ENCODE data around the gene HEXD.

The HEXD gene

DNA sequence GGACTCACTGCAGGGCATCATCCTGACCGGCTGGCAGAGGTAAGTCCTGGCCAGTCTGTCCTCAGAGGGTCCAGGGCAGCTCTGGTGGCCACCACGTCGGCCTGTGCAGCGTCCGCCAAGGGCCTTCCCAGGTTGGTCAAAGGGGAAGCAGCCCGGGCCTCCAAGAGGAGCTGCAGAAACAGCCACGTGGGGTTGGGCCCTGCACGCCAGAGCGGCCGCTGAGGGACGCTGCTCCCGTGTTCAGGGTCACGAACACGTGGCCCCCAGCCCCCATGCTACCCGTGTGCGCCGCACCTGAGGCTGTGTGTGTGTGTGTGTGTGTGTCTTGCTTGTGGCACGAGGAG is 19.1 kb downstream of the HEXD start:
- no peak overlapping the region for H3K27ac Mint-ChIP-seq
- H3K36me3 Mint-ChIP-seq = peaks cover 45% of the 10 kb centered on the region
- H3K4me3 Mint-ChIP-seq = no peak overlapping the region
- H3K9me3 Mint-ChIP-seq = no peaks in the 10 kb centered on the region
- DNase-seq (ENCODE audit: low spot score in 2 of 2) (no peak), ATAC-seq (no peak)
- H3K4me1 Mint-ChIP-seq = peaks cover 11% of the 10 kb centered on the region

DNA sequence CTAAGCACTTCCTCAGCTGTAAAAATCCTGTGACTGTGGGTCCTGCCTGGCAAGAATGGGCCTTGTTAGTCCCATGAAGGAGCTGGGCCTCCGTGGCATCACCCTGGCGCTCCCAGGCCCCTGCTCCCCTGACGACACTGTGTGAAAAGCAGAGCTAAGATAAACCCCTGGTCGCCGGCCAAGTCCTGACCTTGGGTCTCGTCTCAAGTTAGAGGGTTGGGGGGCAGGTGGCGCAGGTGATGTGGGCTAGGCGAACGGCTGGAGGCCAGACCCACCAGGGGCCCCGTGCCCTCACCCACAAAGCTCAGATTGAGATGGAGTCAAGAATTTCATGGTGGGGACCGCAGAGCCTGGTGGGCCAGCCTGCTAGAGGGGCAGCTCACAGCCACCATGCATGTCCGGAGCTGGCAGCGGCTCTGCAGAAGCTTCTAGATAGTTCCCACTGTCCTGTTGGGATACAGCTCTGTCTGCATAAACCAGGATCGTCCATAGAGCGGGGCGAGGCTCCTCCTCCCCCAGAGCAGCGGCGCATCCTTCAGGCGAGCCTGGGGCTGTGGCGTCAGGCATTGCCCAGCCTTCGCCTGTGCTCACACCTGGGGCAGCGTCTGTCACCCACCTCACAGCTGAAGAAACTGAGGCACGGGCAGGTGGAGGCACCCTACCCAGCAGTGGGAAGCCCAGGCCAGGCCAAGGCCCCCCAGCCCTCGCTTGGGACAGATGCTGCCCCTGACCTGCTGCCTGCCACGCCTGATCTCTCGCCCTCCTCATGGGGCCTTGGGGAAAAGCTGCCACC is 20.4 kb downstream of the HEXD start:
- H3K4me3 Mint-ChIP-seq = no peak overlapping the region
- H3K4me1 Mint-ChIP-seq = peaks cover 16% of the 10 kb centered on the region
- H3K36me3 Mint-ChIP-seq = peaks cover 58% of the 10 kb centered on the region
- no peak for ATAC-seq
- DNase-seq (ENCODE audit: low spot score in 2 of 2) = no peak
- H3K27ac Mint-ChIP-seq = peak overlapping the region; percentile 50
- H3K9me3 Mint-ChIP-seq = no peaks in the 10 kb centered on the region

DNA sequence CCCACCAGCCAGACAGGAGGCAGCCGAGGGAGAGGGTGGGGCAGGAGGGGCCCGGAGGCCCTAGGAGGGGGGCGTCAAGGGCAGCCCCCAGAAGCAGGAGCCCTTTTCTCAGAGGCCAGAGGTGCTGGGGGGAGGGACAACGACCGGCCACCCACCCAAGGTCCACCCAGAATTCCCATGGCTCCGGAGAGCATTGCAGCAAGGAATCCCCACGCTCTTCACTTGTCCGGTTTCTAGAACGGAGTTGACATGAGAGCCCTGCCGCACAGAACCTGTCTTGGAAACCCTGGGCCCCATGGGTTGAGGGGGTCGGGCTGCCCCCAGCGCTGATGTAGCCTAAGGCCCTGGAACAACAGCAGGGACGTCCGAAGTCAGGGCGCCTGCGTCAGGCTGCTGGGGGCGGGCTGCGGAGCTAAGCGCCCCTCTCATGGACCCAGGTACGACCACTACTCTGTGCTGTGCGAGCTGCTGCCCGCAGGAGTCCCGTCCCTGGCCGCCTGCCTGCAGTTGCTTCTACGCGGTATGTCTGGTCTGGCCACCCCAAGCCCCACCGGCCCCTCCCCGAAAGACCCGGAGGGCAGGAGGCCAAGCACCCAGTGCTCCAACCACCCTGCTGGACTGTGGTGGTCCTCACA is 21.2 kb downstream of the HEXD start:
- Mint-ChIP-seq H3K9me3 (no peaks in the 10 kb centered on the region), H3K4me3 (no peak overlapping the region)

DNA sequence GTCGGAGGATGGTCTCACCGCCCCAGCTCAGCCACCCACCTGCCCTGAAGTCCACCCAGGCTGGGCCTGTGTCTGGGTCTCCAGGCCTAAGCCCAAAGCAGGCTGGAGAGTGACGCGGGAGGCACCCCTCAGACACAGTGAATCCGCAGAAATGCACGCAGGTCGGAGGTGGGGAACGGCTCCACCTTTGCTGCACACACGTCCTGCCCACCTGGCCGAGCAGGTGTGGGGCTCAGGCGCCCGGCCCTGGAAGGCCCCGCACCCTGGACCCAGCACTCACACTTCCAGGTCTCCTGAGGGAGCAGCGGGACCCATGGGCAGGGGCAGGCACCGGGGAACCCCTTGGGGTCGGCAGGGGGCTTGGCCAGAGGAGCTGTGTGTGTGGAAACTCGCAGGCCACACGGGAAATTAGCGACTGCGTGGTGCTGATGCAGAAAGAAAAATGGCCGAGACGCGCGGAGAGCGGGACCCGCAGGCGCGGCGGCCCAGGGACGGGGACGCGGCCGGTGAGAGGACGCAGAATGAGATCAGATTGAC is 21.8 kb downstream of the HEXD start:
- H3K27ac Mint-ChIP-seq = no peak overlapping the region

More for the DNA sequence above, 21.2 kb downstream of the HEXD start:
- Mint-ChIP-seq H3K36me3 (peaks cover 63% of the 10 kb centered on the region), H3K4me1 (peaks cover 9% of the 10 kb centered on the region), H3K27ac (peak overlapping the region; percentile 50)
- no peak for DNase-seq (ENCODE audit: low spot score in 2 of 2)
- no peak for ATAC-seq

DNA sequence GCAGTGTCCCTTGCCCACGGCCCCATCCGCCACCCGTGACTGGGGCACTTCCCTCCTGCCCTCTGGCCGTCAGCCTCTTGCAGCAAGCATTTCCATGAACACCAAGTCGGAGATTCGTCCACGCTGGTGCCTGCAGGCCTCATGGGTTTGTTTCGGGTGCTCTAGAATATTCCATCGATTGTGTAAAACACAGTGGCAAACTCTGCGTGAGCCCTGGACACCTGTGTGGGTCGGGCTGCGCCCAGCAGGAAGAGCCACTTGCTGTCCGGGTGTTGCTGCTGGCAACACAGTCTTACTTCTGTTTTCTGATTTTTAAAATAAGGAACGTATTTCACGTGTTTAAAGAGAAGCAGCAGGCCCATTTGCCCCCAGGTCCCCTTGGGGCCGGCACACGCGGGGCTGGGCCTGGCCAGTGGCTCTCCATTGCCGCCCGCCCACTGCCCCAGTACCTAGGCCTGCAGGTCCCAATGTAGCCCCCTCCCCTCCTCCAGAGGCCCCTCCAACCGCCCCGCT is 22.4 kb downstream of the HEXD start:
- Mint-ChIP-seq H3K4me3 (no peak overlapping the region), H3K9me3 (no peaks in the 10 kb centered on the region), H3K36me3 (peaks cover 73% of the 10 kb centered on the region), H3K27ac (peak overlapping the region; percentile 82), H3K4me1 (peaks cover 5% of the 10 kb centered on the region)
- ATAC-seq (no peak), DNase-seq (ENCODE audit: low spot score in 2 of 2) (no peak)

More for the DNA sequence above, 21.8 kb downstream of the HEXD start:
- ATAC-seq (no peak), DNase-seq (ENCODE audit: low spot score in 2 of 2) (no peak)
- Mint-ChIP-seq H3K36me3 (peaks cover 68% of the 10 kb centered on the region), H3K9me3 (no peaks in the 10 kb centered on the region), H3K4me3 (no peak overlapping the region), H3K4me1 (peaks cover 5% of the 10 kb centered on the region)

DNA sequence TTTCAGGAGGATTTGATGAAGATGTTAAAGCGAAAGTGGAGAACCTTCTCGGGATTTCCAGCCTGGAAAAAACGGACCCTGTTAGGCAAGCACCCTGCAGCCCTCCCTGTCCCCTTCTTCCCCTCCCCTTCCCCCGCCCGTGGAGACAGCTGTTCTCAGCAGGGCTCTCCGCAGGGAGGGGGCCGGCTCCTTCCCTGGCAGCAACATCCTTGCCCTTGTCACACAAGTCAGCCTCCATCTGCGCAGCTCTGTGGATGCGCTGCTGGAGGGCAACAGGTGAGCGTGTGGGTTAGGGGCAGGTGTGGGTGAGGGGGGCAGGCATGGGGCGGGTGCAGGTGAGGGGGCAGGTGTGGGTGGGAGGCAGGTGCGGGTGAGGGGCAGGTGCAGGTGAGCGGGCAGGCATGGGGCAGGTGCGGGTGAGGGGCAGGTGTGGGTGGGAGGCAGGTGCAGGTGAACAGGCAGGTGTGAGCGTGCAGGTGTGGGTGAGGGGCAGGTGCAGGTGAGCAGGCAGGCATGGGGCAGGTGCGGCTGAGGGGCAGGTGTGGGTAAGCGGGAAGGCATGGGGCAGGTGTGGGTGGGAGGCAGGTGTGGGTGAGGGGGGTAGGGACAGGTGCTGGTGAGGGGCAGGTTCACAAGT is 23.0 kb downstream of the HEXD start:
- Mint-ChIP-seq H3K27ac (peak overlapping the region; percentile 82), H3K9me3 (no peaks in the 10 kb centered on the region), H3K4me1 (peaks cover 10% of the 10 kb centered on the region), H3K4me3 (no peak overlapping the region), H3K36me3 (peaks cover 79% of the 10 kb centered on the region)
- DNase-seq (ENCODE audit: low spot score in 2 of 2) (no peak), ATAC-seq (no peak)

DNA sequence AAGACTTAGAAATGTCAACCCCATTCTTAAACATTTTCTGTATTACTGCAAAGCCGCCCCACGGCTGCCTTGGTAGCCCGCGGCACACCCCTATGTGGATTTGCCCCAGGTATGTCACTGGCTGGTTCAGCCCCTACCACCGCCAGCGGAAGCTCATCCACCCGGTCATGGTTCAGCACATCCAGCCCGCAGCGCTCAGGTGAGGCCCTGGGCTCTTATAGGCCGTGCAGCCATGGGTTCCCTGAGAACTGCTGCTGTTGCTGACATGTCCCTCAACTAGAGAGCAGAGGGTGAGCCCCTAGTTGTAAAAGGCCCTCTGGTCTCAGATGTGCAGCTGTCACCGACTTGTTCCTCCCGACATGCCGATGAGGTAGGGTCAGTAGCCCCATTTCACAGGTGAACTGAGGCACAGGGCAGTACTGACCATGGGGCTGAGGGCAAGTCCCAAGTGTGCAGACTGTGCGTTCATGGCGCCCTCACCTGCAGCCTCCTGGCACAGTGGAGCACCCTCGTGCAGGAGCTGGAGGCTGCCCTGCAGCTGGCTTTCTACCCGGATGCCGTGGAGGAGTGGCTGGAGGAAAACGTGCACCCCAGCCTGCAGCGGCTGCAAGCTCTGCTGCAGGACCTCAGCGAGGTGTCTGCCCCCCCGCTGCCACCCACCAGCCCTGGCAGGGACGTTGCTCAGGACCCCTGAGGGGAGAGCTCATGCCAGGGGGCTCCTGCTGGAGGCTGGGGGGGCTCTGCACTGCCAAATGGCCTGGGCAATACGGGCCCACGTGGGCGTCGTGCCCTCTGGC is 23.7 kb downstream of the HEXD start:
- H3K4me3 Mint-ChIP-seq = no peak overlapping the region
- H3K36me3 Mint-ChIP-seq = peaks cover 87% of the 10 kb centered on the region

DNA sequence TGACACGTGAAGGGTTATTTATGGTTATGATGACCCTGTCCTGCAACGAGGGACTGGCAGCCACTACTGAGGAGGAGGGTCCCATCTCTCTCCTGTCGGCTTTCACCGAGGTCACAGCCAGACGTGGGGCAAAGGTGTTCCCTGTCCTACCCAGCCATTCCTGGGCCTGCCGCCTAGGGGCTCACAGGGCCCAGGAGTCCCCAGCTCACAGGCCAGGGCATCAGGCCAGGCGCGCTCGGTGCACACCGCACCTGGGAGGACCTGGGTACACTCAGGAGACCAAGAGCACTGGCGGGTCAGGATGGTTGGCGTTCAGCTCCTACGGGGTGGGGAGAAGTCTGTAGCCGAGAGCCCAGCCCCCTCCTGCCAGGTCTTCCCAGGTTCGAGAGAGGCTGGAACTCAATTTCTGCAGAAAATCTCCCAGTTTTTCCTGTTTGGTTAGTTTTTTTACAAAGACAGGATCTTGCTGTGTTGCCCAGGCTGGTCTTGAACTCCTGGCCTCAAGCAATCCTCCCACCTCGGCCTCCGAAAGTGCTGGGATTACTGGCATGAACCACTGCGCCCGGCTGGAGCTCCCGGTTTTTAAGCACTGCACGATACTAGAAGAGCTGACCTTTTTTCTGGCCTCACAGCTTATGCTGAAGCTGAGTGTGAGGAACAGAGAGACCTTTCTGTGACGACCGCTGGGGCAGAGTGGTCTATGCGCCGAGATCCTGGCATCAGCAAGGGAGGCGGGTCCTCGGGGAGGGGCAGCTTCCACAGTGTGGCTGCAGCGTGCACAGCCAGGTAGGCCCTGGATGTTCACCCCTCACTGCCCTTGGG is 24.7 kb downstream of the HEXD start:
- Mint-ChIP-seq H3K27ac (peak overlapping the region; percentile 37), H3K9me3 (no peaks in the 10 kb centered on the region), H3K36me3 (peaks cover 90% of the 10 kb centered on the region), H3K4me3 (no peak overlapping the region), H3K4me1 (peaks cover 23% of the 10 kb centered on the region)
- ATAC-seq = no peak
- DNase-seq (ENCODE audit: low spot score in 2 of 2) = no peak

More for the DNA sequence above, 23.7 kb downstream of the HEXD start:
- Mint-ChIP-seq H3K4me1 (peaks cover 17% of the 10 kb centered on the region), H3K9me3 (no peaks in the 10 kb centered on the region), H3K27ac (peak overlapping the region; percentile 82)
- ATAC-seq (no peak), DNase-seq (ENCODE audit: low spot score in 2 of 2) (no peak)

DNA sequence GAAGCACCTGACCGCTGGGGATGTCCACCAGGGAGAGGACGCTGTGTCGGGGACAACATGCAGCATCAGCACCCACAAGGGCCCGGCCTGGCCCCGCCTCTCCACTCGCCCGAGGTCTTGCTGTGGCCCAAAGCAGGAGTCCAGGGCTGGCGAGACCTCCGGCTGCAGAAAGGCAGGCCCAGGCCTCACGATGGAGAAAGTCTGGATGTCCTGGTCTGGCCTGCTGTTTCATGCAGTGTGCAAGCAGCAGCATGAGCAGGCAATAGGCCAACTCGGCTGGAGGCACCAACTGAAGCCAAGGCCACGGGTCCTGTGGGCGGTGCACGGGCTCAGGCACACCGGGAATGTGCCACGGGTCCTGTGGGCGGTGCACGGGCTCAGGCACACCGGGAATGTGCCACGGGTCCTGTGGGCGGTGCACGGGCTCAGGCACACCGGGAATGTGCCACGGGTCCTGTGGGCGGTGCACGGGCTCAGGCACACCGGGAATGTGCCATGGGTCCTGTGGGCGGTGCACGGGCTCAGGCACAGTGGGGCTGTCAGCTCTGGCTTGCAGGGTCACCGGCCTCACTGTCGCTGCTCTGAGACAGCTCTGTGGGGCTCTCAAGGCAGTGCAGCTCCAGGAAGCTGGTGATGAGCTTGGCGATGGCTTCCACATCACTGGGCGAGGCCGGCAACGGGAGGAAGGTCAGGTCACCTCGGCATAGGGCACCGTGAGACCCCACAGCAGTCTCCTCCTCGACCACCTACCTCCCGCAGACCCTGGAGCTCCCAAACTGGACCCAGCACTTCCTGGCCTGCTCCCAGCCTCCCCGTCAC is 25.5 kb downstream of the HEXD start:
- Mint-ChIP-seq H3K27ac (peak overlapping the region; percentile 37), H3K4me1 (peaks cover 24% of the 10 kb centered on the region), H3K36me3 (peaks cover 85% of the 10 kb centered on the region), H3K9me3 (no peaks in the 10 kb centered on the region), H3K4me3 (no peak overlapping the region)
- ATAC-seq (no peak), DNase-seq (ENCODE audit: low spot score in 2 of 2) (no peak)

DNA sequence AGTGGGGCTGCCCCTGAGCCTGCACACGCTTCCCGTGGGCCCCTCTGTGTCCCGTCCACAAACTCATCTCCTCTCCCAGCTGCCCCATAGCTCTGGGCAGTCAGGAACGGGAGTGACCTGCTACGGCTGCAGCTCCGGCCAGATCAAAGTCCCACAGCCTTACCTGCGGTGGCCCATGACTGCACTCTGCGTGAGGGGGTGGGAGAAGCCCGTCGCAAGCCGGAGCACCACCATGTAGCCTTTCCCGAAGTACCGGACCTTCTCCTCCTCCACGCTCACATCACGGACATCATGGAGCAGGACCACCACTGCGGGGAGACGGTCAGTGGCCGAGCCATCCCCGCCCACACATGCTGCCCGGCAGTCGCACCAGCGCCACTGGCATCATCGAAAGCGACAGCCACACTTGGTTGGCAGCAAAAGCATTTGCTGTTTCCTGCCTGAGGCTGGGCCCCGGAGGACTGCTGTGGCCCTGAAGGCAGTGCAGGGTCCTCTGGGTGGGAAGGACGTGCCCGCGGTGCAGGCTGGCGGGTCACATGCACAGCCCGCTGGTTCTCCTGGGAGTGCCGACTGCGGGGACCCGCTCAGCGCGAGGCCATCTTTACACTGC is 26.2 kb downstream of the HEXD start:
- H3K9me3 Mint-ChIP-seq = no peaks in the 10 kb centered on the region
- H3K4me3 Mint-ChIP-seq = no peak overlapping the region
- ATAC-seq = no peak
- peaks cover 85% of the 10 kb centered on the region for H3K36me3 Mint-ChIP-seq
- peaks cover 25% of the 10 kb centered on the region for H3K4me1 Mint-ChIP-seq
- no peak for DNase-seq (ENCODE audit: low spot score in 2 of 2)
- no peak overlapping the region for H3K27ac Mint-ChIP-seq

DNA sequence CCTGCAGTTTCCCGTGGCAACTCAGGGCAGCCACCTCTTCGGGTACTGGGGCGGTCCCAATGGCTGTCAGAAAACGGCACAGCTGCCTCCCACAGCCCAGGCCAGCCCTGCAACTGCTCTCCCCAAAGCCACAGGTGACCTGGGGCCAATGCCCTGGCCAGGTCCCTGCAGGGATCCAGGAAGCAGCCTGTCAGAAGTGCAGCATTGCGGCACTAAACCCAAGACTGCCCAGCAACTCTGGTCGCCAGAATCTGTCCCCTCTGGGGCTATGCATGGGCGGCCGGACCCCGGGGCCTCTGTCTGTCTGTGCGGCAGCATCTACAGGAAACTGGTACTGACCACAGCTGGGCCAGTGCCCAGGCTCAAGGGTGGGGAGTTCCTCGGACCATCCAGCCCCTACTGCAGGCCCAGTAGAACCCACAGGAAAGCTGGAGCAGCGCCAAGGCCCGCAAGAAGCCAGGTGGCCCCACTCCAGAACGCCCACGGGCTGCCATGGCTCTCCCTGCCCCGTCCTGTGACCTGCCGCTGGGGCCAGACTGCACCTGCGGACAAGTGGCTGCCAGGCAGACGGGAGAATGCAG is 26.9 kb downstream of the HEXD start:
- no peak overlapping the region for H3K27ac Mint-ChIP-seq
- peaks cover 88% of the 10 kb centered on the region for H3K36me3 Mint-ChIP-seq
- peaks cover 31% of the 10 kb centered on the region for H3K4me1 Mint-ChIP-seq
- no peaks in the 10 kb centered on the region for H3K9me3 Mint-ChIP-seq
- ATAC-seq (no peak), DNase-seq (ENCODE audit: low spot score in 2 of 2) (no peak)
- H3K4me3 Mint-ChIP-seq = no peak overlapping the region

DNA sequence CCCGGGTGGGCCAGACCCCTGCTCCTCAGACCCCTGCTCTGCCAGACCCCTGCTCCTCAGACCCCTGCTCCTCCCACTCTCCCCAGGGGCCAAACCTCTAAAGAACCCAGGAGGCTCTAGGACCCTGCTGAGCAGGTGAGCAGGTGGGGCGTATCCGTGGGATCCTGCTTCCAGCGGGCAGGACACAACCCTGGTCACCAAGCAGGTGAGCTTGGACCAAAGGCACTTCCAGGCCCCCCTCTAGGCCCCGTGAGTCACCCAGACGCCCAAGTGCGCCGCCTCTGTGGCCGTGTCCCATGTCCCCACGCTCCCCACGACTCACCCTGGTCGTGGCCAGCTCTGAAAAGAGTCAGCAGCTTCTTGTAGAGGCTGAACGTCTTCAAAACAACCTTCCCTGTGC is 27.4 kb downstream of the HEXD start:
- Mint-ChIP-seq H3K27ac (peak overlapping the region; percentile 70), H3K36me3 (peaks cover 85% of the 10 kb centered on the region), H3K9me3 (no peaks in the 10 kb centered on the region), H3K4me1 (peaks cover 31% of the 10 kb centered on the region), H3K4me3 (no peak overlapping the region)
- DNase-seq (ENCODE audit: low spot score in 2 of 2) = no peak
- ATAC-seq = no peak

DNA sequence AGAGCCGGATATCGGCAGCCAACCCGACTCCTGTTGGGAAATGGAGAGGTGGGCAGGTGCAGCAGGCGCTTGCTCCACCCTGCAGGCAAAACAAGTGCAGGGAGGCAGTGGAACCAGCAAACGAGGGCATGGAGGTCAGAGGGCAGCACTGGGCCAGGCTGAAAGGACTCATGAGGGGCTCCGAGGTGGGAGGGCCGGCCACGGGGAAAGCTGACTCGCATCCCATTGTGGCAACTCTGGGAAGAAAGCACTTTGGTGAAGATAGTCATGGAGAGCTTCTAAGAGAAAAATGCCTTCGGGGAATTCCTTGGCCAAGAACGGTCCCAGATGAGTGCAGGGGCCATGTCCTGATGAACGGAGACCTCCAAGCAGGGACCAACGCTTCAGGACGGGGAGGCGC is 28.0 kb downstream of the HEXD start:
- no peak for DNase-seq (ENCODE audit: low spot score in 2 of 2)
- Mint-ChIP-seq H3K36me3 (peaks cover 83% of the 10 kb centered on the region), H3K4me1 (peaks cover 35% of the 10 kb centered on the region), H3K9me3 (no peaks in the 10 kb centered on the region), H3K27ac (peak overlapping the region; percentile 70), H3K4me3 (no peak overlapping the region)
- ATAC-seq = no peak
